K562 (cell line): Measurements from ENCODE around the gene N4BP3. TPM values are rescaled to one million over a fixed set of nuclear protein-coding genes. Genes with fewer than 3 reads are reported as not detected.

Source experiments
- BDP1 ChIP-seq: IDR thresholded peaks from 3 replicates; pipeline ENCODE4 v1.6.1; 2011; ENCODE audit not compliant: insufficient read length, insufficient read depth
- CBFB ChIP-seq: sonication (generic); formaldehyde crosslinking; IDR thresholded peaks from 2 replicates; pipeline ENCODE4 v1.4.0; 2020; ENCODE audit warnings: mild to moderate bottlenecking, missing genetic modification reagents
- CHD1 ChIP-seq: fragments of 200-600 bp; sonication (generic); IDR thresholded peaks from one replicate; pipeline ENCODE4 v1.6.1; 2012; ENCODE audit warnings: mild to moderate bottlenecking, moderate library complexity, low read length, inconsistent platforms
- KLF6 ChIP-seq: fragments of 250-450 bp; sonication (Bioruptor Pico); IDR thresholded peaks from 2 replicates; pipeline ENCODE4 v1.4.0; 2020; ENCODE audit warnings: mild to moderate bottlenecking, moderate library complexity, borderline replicate concordance
- MBD2 ChIP-seq: sonication (generic); IDR thresholded peaks from 2 replicates; pipeline ENCODE4 v1.6.1; 2016; ENCODE audit warnings: low read depth, borderline replicate concordance
- PYGO2 ChIP-seq: fragments of 450-650 bp; IDR thresholded peaks from 2 replicates; pipeline ENCODE4 v1.6.1; 2016; ENCODE audit warnings: mild to moderate bottlenecking, missing genetic modification characterization, moderate library complexity, missing compliant biosample characterization
- RBM15 ChIP-seq: fragments of 200-400 bp; formaldehyde crosslinking; IDR thresholded peaks from 2 replicates; pipeline ENCODE4 v1.6.1; 2018; ENCODE audit warnings: mild to moderate bottlenecking, low read length, moderate library complexity; ENCODE audit not compliant: insufficient read depth
- RBM17 ChIP-seq: fragments of 200-400 bp; formaldehyde crosslinking; IDR thresholded peaks from 2 replicates; pipeline ENCODE4 v1.6.1; 2017; ENCODE audit warnings: low read depth, mild to moderate bottlenecking, low read length, borderline replicate concordance
- RFX5 ChIP-seq: IDR thresholded peaks from 2 replicates; pipeline ENCODE4 v1.6.1; 2011; ENCODE audit warnings: low read depth, mild to moderate bottlenecking, improper control_type of control experiment, low read length
- SAFB ChIP-seq: fragments of 200-400 bp; formaldehyde crosslinking; IDR thresholded peaks from 2 replicates; pipeline ENCODE4 v1.6.1; 2017; ENCODE audit warnings: low read depth, low read length, borderline replicate concordance
- SREBF2 ChIP-seq: sonication (generic); formaldehyde crosslinking; IDR thresholded peaks from 2 replicates; pipeline ENCODE4 v1.4.0; 2020; ENCODE audit warnings: mild to moderate bottlenecking, missing genetic modification reagents
- STAT5B ChIP-seq: fragments of 250-450 bp; sonication (Bioruptor Pico); IDR thresholded peaks from 2 replicates; pipeline ENCODE4 v1.8.0; 2021; ENCODE audit warnings: mild to moderate bottlenecking, inconsistent platforms
- U2AF1 ChIP-seq: fragments of 200-400 bp; formaldehyde crosslinking; optimal IDR thresholded peaks from 2 replicates; pipeline ENCODE3; 2017; ENCODE audit warnings: mild to moderate bottlenecking, low read depth, low read length, moderate library complexity
- ZNF24 ChIP-seq: fragments of 450-650 bp; IDR thresholded peaks from 2 replicates; pipeline ENCODE4 v1.6.1; 2016
- ZNF354B ChIP-seq: fragments of 250-450 bp; sonication (Bioruptor Pico); IDR thresholded peaks from 2 replicates; pipeline ENCODE4 v1.4.0; 2020
- ZNF696 ChIP-seq: fragments of 250-450 bp; sonication (Bioruptor Pico); conservative IDR thresholded peaks from 2 replicates; pipeline ENCODE4 v1.4.0; 2020; ENCODE audit warnings: mild to moderate bottlenecking, moderate library complexity
- polyA plus RNA-seq, 8 experiments: library from polyadenylated mRNA; depleted of rRNA in 4 of 8; stranded (reverse) in 5 of 8; unstranded in 3 of 8; fragments of >200 nt; fragmentation: Nextera tagmentation in 2 of 8; fragmentation: Illumina TruSeq in 1 of 8; extraction: Ambion mirVana in 2 of 8; extraction: Trizol in 1 of 8; gene quantifications; 2 replicates each; pipeline versions ENCODE4 v1.2.1 to v1.2.3, GENCODE V29; 2011 to 2014; ENCODE audit warnings: inconsistent platforms in 1 of 8, missing spikeins in 1 of 8
- total RNA-seq, 7 experiments: library from RNA; depleted of rRNA in 6 of 7; stranded (reverse); fragments of >200 nt in 6 of 7; fragmentation: Illumina TruSeq in 2 of 7; extraction: Trizol in 2 of 7; gene quantifications; 2 replicates each; pipeline versions ENCODE4 v1.2.1 to v1.2.3, GENCODE V29; 2011 to 2021; ENCODE audit warnings: low replicate concordance in 1 of 7
- TF ChIP-seq, protein P1 (sequence below): fragments of 250-450 bp; sonication (Bioruptor Pico); IDR thresholded peaks from 2 replicates; pipeline ENCODE4 v1.5.0; 2020; ENCODE audit warnings: mild to moderate bottlenecking
- TF ChIP-seq, protein P2 (sequence below): sonication (generic); formaldehyde crosslinking; IDR thresholded peaks from 2 replicates; pipeline ENCODE4 v1.8.0; 2023; ENCODE audit warnings: mild to moderate bottlenecking, missing genetic modification reagents
- TF ChIP-seq, protein P3 (sequence below): fragments of 250-450 bp; sonication (Bioruptor Pico); IDR thresholded peaks from 2 replicates; pipeline ENCODE4 v1.8.0; 2022; ENCODE audit warnings: moderate library complexity, mild to moderate bottlenecking, inconsistent platforms
- TF ChIP-seq, protein P4 (sequence below): sonication (generic); formaldehyde crosslinking; IDR thresholded peaks from 2 replicates; pipeline ENCODE4 v1.9.0; 2022; ENCODE audit warnings: mild to moderate bottlenecking, missing genetic modification reagents
- TF ChIP-seq, protein P5 (sequence below): fragments of 450-650 bp; formaldehyde crosslinking; IDR thresholded peaks from 2 replicates; pipeline ENCODE4 v1.4.0; 2020; ENCODE audit warnings: mild to moderate bottlenecking, moderate library complexity

Gene N4BP3
- total and polyA plus RNA-seq, 9 of the 15 experiments (the other 6 are each of a cell fraction or from before 2014, with no cell fraction given), result 0.06 to 7.0 (median 2.4) TPM

DNA sequence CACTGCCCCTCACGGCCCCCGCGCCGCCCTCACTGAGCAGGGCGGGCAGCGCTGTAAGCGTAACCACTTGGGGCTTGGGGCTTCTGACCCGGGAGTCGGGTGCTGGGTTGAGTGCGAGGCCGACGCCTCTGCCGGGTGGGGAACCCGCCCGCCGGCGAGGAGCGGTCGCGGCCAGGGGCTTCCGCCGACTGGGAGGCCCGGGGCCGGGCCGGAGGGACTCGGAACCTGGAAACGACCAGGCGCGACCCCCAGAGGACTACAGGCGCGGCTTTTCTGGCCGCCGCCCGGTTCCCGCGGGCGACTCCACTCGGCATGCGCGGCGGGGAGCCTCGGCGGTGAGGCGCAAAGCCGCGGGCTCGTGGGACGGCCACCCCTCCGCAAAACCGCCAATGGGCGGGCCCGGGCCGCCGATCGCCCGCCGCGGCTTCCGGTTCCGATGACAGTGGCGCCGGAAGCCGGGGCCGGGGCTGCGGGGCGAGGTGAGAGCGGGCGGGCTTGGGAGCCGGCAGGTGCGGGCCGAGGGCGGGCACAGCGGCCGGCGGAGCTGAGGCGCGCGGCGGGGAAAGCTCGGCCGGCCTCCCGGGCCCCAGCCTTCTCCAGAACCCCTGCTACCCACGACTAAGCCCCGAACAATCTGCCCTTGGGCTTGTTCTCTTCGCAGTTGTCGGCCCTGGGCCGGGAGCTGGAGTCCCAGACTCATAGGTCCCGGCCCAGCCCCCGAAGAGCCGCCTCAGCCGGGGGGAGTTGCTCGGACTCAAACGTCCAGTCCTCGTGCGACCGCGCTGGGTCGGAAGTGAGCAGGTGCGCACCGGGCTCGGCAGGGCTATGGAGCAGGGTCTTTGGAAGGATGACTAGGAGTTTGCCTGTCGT is 17.5 kb downstream of the N4BP3 start, which contains the start of gene RMND5B (continued):
- peak; percentile 25; the same call in 1 of the 2 replicates for TF ChIP-seq KLF6 (CRISPR knock-in tag)
- no peak for TF ChIP-seq ZNF696 (CRISPR knock-in tag)
- no peak for TF ChIP-seq RBM17
- no peak for TF ChIP-seq RBM15
- TF ChIP-seq PYGO2 (tag), result no peak
- TF ChIP-seq, protein P1, sequence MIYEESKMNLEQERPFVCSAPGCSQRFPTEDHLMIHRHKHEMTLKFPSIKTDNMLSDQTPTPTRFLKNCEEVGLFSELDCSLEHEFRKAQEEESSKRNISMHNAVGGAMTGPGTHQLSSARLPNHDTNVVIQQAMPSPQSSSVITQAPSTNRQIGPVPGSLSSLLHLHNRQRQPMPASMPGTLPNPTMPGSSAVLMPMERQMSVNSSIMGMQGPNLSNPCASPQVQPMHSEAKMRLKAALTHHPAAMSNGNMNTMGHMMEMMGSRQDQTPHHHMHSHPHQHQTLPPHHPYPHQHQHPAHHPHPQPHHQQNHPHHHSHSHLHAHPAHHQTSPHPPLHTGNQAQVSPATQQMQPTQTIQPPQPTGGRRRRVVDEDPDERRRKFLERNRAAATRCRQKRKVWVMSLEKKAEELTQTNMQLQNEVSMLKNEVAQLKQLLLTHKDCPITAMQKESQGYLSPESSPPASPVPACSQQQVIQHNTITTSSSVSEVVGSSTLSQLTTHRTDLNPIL, result no peak
- TF ChIP-seq CHD1, result peak; percentile 48
- no peak for TF ChIP-seq ZNF24
- no peak for TF ChIP-seq CBFB (CRISPR knock-in tag)
- TF ChIP-seq, protein P2, sequence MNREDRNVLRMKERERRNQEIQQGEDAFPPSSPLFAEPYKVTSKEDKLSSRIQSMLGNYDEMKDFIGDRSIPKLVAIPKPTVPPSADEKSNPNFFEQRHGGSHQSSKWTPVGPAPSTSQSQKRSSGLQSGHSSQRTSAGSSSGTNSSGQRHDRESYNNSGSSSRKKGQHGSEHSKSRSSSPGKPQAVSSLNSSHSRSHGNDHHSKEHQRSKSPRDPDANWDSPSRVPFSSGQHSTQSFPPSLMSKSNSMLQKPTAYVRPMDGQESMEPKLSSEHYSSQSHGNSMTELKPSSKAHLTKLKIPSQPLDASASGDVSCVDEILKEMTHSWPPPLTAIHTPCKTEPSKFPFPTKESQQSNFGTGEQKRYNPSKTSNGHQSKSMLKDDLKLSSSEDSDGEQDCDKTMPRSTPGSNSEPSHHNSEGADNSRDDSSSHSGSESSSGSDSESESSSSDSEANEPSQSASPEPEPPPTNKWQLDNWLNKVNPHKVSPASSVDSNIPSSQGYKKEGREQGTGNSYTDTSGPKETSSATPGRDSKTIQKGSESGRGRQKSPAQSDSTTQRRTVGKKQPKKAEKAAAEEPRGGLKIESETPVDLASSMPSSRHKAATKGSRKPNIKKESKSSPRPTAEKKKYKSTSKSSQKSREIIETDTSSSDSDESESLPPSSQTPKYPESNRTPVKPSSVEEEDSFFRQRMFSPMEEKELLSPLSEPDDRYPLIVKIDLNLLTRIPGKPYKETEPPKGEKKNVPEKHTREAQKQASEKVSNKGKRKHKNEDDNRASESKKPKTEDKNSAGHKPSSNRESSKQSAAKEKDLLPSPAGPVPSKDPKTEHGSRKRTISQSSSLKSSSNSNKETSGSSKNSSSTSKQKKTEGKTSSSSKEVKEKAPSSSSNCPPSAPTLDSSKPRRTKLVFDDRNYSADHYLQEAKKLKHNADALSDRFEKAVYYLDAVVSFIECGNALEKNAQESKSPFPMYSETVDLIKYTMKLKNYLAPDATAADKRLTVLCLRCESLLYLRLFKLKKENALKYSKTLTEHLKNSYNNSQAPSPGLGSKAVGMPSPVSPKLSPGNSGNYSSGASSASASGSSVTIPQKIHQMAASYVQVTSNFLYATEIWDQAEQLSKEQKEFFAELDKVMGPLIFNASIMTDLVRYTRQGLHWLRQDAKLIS (CRISPR knock-in tag), result 0 out of 2 replicates have a peak, but pooled peaks have one; percentile 41
- TF ChIP-seq BDP1, result no peak
- TF ChIP-seq, protein P3, sequence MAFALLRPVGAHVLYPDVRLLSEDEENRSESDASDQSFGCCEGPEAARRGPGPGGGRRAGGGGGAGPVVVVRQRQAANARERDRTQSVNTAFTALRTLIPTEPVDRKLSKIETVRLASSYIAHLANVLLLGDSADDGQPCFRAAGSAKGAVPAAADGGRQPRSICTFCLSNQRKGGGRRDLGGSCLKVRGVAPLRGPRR (CRISPR knock-in tag), result no peak
- TF ChIP-seq SAFB, result 0 out of 2 replicates have a peak, but pooled peaks have one; percentile 43
- TF ChIP-seq, protein P4, sequence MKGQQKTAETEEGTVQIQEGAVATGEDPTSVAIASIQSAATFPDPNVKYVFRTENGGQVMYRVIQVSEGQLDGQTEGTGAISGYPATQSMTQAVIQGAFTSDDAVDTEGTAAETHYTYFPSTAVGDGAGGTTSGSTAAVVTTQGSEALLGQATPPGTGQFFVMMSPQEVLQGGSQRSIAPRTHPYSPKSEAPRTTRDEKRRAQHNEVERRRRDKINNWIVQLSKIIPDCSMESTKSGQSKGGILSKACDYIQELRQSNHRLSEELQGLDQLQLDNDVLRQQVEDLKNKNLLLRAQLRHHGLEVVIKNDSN, result no peak
- TF ChIP-seq ZNF354B (CRISPR knock-in tag), result no peak
- no peak for TF ChIP-seq RFX5
- no peak for TF ChIP-seq STAT5B
- TF ChIP-seq MBD2, result peak; percentile 83
- TF ChIP-seq SREBF2 (CRISPR knock-in tag), result no peak
- TF ChIP-seq, protein P5, sequence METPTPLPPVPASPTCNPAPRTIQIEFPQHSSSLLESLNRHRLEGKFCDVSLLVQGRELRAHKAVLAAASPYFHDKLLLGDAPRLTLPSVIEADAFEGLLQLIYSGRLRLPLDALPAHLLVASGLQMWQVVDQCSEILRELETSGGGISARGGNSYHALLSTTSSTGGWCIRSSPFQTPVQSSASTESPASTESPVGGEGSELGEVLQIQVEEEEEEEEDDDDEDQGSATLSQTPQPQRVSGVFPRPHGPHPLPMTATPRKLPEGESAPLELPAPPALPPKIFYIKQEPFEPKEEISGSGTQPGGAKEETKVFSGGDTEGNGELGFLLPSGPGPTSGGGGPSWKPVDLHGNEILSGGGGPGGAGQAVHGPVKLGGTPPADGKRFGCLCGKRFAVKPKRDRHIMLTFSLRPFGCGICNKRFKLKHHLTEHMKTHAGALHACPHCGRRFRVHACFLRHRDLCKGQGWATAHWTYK (CRISPR knock-in tag), result peak; percentile 38; the same call in 1 of the 2 replicates
- no peak for TF ChIP-seq U2AF1
